ENCODE results near the gene SLC22A5. TPM values are rescaled to one million over a fixed set of nuclear protein-coding genes. Genes with fewer than 3 reads are reported as not detected.

Gene SLC22A5
- total RNA-seq, 1 donor from 2014 or later: 16.0 TPM

DNA sequence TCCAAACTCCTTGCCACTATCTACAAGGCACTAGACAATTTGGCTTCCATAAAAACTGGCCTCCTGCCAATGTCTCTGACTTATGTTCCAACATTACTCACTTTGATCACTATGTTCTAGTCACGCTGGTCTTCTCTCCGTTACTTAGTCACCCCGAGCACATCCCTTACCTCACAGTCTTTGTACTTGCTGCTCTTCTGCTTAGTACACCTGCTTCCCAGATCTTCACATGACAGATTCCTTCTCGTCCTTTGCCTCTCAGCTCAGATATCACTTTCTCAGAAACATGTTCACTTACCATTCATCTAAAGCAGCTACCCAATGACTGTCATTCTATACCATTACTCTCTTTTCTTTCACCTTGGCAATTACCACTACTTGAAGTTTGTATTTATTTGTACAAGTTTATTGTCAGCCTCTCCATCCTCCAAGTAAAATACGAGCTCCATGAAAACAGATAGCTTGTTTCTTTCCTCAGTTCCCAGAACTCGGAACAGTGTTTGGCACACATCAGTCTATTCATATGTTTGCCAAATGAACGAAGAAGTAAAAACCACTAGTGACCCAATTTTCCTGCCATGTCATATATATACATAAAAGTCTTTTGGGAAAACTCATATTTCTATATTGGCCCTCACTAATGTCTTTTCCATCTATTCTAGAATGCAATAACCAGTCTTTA, 5.9 kb upstream of the SLC22A5 start:
- intact Hi-C loops (cut with DNase I): no loop called here
- DNase-seq (ENCODE audit: low spot score): no peak
- ATAC-seq: peak; percentile 85

DNA sequence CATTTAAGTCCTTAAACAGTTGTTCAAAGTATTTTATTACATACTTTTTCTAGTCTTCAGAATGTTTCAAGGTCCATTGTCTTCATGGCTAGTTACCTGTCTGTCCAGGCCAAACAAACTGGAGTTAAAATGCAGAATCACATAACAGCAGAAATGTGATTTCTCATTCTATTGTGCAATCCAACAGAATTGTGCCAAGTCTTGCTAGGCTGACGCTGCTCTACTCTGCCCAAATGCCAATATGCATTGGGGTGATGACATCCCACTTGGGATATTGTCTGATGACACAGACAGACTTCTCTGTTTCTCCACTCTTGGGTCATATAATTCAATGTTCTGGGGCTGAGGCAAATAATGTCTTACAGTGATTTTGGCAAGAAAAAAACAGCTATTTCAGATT, 5.2 kb upstream of the SLC22A5 start:
- no peak for DNase-seq (ENCODE audit: low spot score)
- intact Hi-C loops (cut with DNase I): no loop called here
- ATAC-seq: peak; percentile 94

DNA sequence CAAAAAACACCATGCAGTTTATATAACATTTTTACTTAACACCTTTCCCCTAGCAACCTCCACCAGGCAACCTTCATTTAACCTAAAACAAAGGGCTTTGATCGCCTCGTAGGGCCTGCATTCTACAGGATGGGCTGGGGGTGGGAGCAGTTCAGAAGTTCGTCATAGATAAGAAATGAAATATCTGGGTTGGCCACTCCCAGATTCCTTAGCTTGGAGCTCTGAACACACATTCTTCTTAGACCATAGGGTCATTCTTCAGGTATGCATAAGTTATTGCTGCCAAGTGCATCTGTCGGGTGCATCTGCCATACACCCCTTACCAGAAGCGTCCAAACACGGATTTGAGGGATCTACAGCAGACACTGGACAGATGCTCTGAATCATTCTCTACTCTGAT, 4.3 kb upstream of the SLC22A5 start:
- no peak for ATAC-seq
- DNase-seq (ENCODE audit: low spot score): no peak
- intact Hi-C loops (cut with DNase I): no loop called here

DNA sequence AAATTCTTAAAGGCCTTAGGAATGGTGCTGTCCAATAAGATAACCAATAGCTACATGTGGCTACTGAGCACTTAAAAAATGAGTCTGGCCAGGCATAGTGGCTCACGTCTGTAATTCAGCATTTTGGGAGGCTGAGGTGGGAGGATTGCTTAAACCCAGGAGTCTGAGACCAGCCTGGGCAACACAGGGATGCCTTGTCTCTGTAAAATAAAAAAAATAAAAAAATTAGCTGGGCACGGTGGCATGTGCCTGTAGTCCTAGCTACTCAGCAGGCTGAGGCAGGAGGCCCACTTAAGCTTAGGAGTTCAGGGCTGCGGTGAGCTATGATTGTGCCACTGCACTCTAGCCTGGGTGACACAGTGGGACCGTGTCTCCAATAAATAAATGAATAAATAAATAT, 1.3 kb upstream of the SLC22A5 start:
- ATAC-seq (no peak), DNase-seq (ENCODE audit: low spot score) (no peak)
- intact Hi-C loops (cut with DNase I): no loop called here

DNA sequence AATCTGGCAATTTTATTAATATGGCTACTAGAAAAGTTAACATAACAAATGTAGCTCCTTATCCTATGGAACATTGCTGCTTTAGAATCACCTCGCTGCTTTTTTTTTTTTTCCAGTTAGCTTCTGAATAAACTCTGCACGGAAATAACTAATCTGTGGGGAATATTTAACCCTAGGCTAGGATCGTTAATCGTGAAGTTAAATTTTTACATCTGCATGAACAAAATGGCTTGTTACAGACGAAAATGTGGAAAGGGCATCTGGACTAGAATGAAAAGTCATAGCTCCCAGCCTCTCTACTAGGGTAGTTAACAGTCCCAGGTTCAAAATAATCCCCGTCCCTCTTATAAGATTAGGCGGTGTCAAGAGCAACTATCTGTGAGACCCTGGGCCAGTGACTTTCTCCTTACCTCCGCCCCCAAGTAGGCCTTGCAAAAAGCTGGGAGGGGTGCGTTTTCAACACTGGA, 470 bp upstream of the SLC22A5 start:
- ATAC-seq (no peak), DNase-seq (ENCODE audit: low spot score) (no peak)
- intact Hi-C loops (cut with DNase I): no loop called here

DNA sequence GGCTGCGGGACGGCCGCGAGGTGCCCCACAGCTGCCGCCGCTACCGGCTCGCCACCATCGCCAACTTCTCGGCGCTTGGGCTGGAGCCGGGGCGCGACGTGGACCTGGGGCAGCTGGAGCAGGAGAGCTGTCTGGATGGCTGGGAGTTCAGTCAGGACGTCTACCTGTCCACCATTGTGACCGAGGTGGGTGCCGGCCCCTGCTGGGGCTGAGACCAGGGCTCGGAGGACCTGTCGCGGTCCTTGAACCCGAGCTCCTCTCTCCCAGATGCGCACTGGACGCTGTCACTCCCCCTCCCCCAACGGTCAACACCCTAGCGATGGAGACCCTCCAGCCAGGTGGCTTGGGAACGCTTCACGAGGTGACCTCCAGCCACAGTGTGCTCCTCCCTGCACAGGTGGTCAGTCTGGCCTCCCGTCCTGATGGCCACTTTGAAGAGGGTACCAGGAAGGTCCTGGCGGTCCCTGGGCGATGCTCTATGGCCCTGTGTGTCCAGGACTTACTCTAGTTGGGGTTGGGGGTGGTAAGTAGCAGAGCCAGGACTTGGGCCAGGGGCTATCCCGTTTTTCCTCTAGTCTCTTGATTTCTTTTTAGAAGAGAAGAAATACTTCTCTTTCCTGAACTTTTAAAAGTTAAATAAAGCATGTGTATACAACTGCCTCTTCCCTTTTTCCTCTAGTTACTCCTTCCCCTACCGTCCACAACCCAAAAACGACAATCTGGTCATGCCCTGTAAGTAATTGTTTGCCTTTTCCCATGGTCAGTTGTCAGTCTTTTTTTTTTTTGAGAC, 866 bp downstream of the SLC22A5 start:
- intact Hi-C loops (cut with DNase I): no loop called here
- peak; percentile 16 for ATAC-seq
- no peak for DNase-seq (ENCODE audit: low spot score)

DNA sequence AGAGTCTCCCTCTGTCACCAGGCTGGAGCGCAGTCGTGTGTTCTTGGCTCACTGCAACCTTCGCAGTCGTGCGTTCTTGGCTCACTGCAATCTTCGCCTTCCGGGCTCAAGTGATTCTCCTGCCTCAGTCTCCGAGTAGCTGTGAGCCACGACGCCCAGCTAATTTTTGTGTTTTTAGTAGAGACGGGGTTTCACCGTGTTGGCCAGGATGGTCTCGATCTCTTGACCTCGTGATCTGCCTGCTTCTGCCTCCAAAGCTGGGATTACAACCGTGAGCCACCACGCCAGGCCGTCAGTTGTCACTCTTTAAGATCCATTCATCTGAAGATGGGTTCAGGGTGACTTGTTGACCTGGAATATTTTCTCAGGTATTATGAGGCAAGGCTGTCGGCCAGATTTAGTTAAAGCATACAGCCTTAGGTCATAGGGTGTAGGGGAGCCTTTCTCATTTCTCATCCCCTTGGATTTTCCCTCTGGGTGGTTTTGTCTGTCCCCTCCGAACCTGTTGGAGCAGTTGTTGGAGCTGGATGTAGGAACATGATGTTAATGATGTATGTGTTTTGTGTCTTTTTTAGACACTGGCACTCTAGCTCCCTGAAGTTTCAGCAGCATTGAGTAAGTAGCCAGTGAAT, 1.6 kb downstream of the SLC22A5 start:
- ATAC-seq (peak; percentile 20), DNase-seq (ENCODE audit: low spot score) (no peak)
- intact Hi-C loops (cut with DNase I): no loop called here

DNA sequence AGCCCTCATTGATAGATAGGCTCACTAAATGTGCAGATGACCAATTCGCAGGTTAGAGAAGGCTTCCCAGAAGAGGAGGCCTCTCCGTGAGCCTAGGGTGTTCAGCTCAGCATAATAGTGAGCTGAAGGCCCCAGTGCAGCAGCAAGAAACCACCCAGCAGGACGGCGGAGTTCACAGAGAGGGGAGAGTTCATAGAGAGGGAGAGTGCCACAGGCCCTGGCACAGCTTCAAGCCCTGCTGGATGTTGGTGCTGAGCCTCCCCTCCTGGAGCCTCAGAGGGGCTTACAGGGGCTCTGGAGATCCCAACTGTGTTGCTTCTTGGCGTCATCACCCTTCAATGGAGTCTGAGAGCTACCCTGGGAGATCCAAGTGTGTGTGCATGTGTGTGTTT, 2.1 kb downstream of the SLC22A5 start:
- DNase-seq (ENCODE audit: low spot score): no peak
- intact Hi-C loops (cut with DNase I): no loop called here
- ATAC-seq: no peak

DNA sequence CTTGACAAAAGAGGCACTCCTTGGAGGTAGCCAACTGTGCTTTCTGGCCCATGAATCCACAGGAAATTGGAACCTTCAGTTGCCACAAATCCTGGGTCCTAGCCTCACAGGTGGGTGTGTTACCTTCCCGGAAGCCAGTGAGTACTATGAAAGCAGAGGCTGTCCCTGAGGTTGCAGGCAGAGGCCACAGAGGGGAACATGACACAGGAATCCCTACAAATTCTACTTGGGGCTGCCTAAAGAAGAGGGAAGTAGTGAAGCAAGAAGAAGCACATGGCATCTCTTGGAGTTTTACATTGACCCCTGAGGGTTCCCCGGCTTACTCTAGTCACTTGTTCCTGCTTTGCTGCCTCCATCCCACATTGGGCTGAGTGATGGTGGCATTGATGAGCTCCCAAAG, 2.6 kb downstream of the SLC22A5 start:
- DNase-seq (ENCODE audit: low spot score) (no peak), ATAC-seq (no peak)
- intact Hi-C loops (cut with DNase I): no loop called here

DNA sequence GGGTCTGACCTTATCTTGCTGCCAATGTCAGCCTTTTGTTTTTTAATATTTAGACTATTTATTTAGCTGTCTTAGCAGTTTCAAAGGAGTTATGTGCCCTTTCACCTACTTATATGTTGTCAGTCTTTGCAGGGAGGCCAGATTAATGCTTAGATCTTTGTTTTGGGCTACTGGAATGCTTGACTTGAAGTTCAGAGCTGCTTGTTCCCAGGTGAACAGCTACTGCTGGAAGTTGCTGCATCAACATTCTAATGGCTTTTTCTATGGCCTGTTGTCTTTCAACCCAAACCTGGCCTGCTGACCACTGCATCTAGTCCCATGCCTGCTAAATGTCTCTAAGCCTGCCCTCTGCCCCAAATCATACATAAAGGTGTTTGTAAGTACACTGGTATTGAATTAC, 3.0 kb downstream of the SLC22A5 start:
- no peak for DNase-seq (ENCODE audit: low spot score)
- intact Hi-C loops (cut with DNase I): no loop called here
- ATAC-seq: no peak

DNA sequence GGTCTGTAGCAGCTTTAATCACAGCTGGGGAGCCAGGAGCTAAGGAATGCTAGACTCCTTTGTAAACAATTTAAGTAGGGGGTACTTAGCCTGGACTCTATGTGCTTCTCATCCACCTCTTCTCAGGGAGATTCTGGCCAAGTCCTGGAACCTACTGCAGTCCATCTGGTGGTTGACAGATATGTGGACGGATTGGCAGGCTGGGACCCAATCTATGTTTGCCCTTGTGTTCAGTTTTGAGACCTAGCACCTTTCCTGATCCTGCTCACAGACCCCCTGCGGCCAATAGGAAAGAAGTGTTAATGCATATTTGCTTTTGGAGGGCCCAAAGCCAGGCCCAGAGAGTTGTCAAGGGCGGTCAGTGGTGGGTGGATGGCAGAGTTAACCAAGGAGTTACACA, 6.4 kb downstream of the SLC22A5 start:
- intact Hi-C loops (cut with DNase I): no loop called here
- no peak for ATAC-seq
- DNase-seq (ENCODE audit: low spot score): no peak

DNA sequence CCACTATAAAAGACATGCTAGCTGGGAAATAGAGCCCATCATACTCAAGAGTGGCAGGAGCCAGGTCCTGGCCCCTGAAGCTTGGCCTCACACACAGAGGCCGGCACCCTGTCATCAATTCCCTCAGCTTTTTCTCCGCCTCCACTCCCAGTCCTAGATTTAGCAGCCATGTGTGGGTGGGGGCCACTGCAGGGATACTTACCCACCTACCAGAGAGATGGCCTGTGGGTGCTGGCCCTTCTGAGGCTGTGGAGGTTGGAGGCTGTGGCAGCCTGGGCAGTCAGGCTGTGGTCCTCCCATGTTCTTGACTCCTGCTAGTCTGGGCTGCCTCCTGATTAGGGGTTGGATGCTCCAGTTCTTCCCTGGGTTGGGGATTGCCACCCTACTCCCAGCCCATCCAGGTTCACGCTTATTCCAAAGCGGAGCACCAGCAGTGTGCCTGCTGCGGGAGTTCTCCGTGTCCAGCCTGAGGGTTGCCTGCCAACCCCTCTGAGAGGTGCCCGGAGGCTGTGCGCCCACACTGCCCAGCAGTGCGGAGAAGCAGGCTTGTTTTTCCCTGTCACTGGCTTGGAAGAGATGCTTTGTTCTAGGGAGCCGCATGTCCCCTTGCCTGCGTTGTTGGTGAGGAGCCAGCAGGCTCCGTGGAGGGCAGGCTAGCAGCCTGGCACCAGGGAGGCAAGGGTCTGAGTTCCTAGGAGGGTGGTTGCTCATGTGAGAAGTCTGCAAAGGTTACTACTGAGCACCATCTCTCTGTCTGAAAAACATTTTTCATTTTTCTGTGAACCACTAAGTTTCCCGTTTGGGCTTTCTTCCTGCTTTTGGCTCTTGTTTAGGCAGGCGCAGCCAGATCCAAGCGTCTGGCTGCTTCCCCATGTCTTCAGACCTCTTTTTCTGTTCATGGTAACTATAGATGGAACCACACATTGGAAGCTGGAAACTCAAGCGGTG, 7.5 kb downstream of the SLC22A5 start:
- ATAC-seq: peak; percentile 59
- DNase-seq (ENCODE audit: low spot score): no peak
- intact Hi-C loops (cut with DNase I): no loop called here

DNA sequence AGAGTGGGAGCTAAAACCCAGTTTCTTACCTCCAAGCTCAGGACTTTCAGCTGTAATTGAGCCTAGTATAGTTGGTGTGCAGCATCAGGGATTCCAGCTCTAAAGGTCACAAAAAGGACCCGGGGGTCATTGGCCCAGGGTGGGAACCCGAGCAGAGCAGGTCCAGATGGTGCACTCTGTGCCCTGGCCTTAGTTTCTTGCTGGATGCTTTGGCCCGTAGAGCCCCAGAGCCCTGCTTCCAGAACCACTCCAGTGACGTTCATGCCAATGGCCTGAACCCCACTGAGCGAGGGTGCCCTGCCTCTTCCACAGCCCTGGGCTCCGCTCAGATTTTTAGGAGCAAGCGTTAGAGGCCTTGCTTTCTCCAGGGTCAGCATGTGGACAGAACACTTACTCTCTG, 8.2 kb downstream of the SLC22A5 start:
- ATAC-seq: no peak
- intact Hi-C loops (cut with DNase I): no loop called here
- DNase-seq (ENCODE audit: low spot score): no peak

DNA sequence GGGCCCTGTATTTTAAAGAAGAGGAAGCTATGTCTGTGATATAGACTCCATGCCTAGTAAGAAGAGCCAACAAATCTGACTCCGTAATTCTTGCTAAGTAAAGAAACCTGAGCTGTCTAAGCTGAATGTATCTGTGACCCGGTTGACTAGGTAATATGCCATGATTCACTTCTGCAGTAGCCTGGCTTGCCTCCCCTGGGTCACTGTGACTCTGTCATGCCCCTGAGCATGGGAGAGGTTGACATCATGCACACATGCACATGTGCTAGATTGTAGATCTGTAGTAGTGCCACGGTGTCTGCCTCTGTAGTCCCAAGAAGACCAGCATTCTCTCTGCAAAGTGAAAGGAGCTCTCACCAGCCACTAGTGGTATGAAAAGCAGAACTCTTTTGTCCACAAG, 9.1 kb downstream of the SLC22A5 start:
- no peak for DNase-seq (ENCODE audit: low spot score)
- intact Hi-C loops (cut with DNase I): no loop called here
- ATAC-seq: no peak

DNA sequence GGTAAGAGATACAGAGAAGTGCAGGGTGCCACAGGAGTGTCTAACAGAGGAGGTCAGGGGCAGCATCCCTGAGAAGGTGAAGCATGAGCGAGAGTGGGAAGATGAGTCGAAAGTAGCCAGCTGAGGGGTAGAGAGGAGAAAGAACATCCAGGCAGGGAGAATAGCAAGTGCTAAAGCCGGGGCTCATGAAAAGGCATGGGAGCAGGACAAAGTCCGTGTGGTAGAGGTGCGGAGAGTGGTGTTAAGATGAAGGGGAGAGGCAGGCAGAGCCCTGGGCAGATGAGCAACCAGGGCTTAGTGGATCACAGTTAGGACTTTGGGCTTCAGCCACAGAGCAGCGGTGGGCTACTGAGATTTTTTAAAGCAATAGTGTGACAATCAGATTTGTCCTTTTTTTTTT, 10.5 kb downstream of the SLC22A5 start:
- intact Hi-C loops (cut with DNase I): no loop called here
- ATAC-seq: no peak
- DNase-seq (ENCODE audit: low spot score): no peak

DNA sequence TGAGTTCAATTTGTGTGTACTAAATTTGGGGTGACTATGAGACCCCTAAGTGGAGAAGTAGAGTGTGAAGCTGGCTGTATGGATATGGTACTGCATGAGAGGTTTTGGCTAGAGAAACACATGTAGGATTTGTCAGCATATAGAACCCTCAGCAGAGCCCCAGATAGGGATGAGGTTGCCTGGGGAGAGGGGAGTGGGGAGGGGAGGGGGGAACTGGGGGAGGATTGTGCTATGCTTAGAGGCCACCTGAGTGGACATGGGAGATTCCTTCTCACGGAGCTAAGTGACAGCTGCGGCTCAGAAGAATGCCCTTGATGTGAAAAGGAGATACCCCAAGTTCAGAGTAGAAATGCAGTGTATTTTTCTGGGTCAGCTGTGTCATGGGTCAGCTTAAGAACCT, 11.2 kb downstream of the SLC22A5 start:
- intact Hi-C loops (cut with DNase I): no loop called here
- ATAC-seq: no peak
- no peak for DNase-seq (ENCODE audit: low spot score)

DNA sequence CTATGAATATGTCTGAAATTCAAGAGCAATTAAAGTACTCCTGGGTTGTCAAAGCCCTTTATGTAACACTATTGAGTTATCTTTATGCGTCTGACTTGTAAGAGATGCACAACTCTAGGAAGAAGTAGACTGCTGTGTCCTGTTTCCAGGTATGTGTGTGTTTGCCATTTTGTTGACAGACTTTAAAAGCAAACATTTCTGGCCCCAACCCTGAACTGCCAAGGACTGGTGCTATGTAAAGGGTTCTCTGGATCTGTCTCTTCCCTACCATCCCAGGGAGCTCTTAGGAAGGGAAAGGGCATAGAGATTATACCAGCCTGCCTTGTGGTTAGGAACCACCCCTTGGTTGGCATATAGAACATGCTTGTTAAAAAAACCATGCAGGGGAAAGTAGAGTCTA, 12.1 kb downstream of the SLC22A5 start:
- ATAC-seq: no peak
- intact Hi-C loops (cut with DNase I): no loop called here
- no peak for DNase-seq (ENCODE audit: low spot score)

DNA sequence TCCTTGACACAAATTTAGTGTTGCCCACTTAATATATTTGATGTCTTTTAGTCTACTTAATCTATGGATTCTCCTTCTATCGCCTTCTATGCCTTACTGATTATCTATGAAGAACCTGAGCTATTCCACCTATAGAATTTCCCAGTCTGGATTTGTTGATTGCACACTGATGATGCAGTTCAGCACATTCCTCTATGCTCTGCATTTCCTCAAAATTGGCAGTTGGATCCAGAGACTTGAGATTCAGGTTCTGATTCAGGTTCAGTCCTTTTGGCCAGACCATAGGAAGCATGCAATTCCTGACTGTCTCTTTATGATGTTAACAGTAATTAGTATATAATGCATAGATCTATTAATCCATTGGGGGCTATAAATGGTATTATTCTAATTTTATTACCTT, 13.8 kb downstream of the SLC22A5 start:
- DNase-seq (ENCODE audit: low spot score) (no peak), ATAC-seq (no peak)
- intact Hi-C loops (cut with DNase I): no loop called here

DNA sequence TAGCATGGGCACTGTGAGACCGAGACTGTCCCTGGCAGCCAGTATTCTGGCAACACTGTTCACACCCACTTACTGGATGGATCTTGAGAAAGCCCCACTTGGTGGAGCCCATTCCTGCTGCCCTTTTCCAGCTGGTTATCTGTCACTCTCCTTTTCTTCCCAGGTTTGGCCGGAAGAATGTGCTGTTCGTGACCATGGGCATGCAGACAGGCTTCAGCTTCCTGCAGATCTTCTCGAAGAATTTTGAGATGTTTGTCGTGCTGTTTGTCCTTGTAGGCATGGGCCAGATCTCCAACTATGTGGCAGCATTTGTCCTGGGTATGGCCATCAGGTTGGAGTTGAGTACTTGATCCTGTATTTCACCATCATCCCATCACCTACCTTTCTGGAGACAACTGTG, 14.5 kb downstream of the SLC22A5 start:
- intact Hi-C loops (cut with DNase I): no loop called here
- DNase-seq (ENCODE audit: low spot score) (no peak), ATAC-seq (no peak)

Measured in sciatic nerve (tissue), 2 donors.